MM.1S (cell line): ENCODE measurements around the gene KMT2E.

Experiments
- CTCF ChIP-seq: fragments of 300-600 bp; sonication (generic); IDR thresholded peaks from 2 replicates; pipeline ENCODE4 v1.5.1; 2016; ENCODE audit warnings: antibody characterized with exemption, low read length, mixed read lengths
- EZH2 ChIP-seq: fragments of 300-600 bp; sonication (generic); optimal IDR thresholded peaks from 2 replicates; pipeline ENCODE3; 2017; ENCODE audit warnings: low read depth, mild to moderate bottlenecking, antibody characterized with exemption, low read length, mixed read lengths
- EZH2phosphoT487 ChIP-seq: fragments of 300-600 bp; sonication (generic); IDR thresholded peaks from 2 replicates; pipeline ENCODE4 v1.6.1; 2018; ENCODE audit warnings: antibody characterized with exemption, low read length

- TF ChIP-seq CTCF (no peak), EZH2 (no peak), EZH2phosphoT487 (no peak)
Measured at GRCh38 chr7:105130048-105130447, 116.0 kb downstream of the KMT2E start.
